Fibroblast of pulmonary artery (primary cell): ENCODE data around the gene MYLK2.

Source experiments
- DNase-seq: peaks from one replicate; pipeline ENCODE4 v3.0.0-alpha.2; 2010; ENCODE audit warnings: low read depth
- H3K4me3 ChIP-seq: replicated peaks from 2 replicates; pipeline ENCODE4 v1.5.1; 2011; ENCODE audit warnings: low read depth, mild to moderate bottlenecking, control low read depth, low read length, moderate library complexity
- TF ChIP-seq, protein P1 (sequence below): IDR thresholded peaks from 2 replicates; pipeline ENCODE4 v1.5.1; 2011; ENCODE audit warnings: mild to moderate bottlenecking, control low read depth, low read length, inconsistent platforms; ENCODE audit errors: missing control alignments

The MYLK2 gene

DNA sequence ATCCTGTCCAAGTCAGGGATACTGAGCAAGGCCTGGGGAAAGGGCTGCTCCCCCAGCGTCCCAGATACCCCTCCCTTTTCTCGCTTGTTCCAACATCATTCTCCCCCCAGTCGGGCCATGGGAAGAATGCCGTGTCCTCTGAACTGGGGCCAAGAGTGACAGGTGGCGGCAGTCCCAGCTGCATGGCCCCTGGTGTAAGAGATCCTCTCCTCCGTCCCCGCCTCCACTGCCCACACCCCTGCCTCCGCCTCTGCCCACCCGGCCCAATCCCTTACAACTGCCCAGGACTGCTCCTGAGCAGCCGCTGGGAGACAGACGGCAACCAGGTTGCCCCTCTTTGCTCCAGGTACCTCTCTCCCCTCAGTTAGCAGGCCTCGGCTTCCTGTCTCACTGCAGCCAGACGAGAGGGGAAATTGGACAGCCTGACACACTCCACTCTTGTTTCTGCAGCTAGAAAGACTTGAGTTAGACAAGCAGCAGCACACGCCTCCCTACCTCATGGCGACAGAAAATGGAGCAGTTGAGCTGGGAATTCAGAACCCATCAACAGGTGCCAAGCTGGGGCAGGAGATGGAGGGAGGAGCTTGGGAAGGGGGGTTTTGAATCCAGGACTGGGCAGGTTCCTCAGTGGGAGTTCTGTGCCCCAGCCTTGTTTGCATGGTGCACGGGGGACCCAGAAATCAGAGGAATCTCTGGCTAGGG is at the start of gene MYLK2:
Gene MYLK2, plus strand, starts transcription at position 274 of the 702 bp plus-strand sequence. Its CDS starts 225 bp downstream, at position 499.
- H3K4me3 ChIP-seq = no peak within 1 kb of the TSS
- TF ChIP-seq, protein P1, sequence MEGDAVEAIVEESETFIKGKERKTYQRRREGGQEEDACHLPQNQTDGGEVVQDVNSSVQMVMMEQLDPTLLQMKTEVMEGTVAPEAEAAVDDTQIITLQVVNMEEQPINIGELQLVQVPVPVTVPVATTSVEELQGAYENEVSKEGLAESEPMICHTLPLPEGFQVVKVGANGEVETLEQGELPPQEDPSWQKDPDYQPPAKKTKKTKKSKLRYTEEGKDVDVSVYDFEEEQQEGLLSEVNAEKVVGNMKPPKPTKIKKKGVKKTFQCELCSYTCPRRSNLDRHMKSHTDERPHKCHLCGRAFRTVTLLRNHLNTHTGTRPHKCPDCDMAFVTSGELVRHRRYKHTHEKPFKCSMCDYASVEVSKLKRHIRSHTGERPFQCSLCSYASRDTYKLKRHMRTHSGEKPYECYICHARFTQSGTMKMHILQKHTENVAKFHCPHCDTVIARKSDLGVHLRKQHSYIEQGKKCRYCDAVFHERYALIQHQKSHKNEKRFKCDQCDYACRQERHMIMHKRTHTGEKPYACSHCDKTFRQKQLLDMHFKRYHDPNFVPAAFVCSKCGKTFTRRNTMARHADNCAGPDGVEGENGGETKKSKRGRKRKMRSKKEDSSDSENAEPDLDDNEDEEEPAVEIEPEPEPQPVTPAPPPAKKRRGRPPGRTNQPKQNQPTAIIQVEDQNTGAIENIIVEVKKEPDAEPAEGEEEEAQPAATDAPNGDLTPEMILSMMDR = no peak
- DNase-seq = no peak

- no peak overlapping the region for H3K4me3 ChIP-seq
These were observed 49.5 kb upstream of the MYLK2 start for GRCh38 chr20:31769681-31770080.

GRCh38 chr20:31770243-31770642 is 48.9 kb upstream of the MYLK2 start:
- no peak overlapping the region for H3K4me3 ChIP-seq
- DNase-seq = no peak
- TF ChIP-seq, protein P1 = no peak

More at GRCh38 chr20:31769681-31770080, 49.5 kb upstream of the MYLK2 start:
- DNase-seq = no peak
- TF ChIP-seq, protein P1 = no peak

DNA sequence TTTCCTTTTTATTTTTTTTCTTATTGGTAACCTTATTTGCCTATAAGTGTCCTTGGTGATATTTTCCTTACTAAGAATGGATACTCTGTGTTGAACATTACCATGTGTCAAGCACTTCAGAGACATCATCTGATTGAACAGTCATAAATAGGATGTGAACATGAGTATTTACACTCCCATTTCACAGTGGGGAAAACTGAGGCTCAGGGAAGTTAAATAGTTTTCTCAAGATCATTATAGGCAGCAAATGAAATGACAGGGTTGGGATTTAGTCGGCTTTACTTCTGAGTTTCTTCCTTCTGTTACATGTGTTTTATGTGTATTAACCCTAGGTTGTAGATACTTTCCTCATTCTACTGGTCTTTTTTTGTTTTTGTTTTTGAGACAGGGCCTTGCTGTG is 44.7 kb upstream of the MYLK2 start:
- no peak overlapping the region for H3K4me3 ChIP-seq
- no peak for DNase-seq
- TF ChIP-seq, protein P1 = no peak

- H3K4me3 ChIP-seq = no peak overlapping the region
- DNase-seq = no peak
- TF ChIP-seq, protein P1 = no peak
These were observed 38.3 kb upstream of the MYLK2 start for GRCh38 chr20:31780839-31781238.

DNA sequence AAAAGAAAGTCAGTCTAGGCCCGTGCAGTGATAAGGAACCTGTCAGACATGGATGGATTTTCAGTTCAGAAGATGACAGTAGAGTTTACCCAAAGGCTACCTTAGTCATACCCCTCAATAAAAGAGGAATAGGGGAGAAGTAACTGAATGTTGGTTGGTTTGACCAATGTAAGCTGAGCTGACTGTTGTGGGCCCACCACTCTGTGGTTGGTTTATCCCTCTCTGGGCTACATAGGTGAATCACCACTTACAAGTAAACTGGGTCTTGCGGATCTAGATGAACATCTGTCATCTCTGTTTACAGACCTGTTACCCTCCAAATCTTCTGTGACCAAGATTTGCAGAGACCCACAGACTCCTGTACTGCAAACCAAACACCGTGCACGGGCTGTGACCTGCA is 37.2 kb upstream of the MYLK2 start:
- TF ChIP-seq, protein P1 = no peak
- DNase-seq = no peak
- no peak overlapping the region for H3K4me3 ChIP-seq
